GM12891 (cell line): Measurements from ENCODE around the gene GOLGA8K.
"Not testable (repeated sequence)": the region's sequence is repeated elsewhere in the genome, so short reads cannot be mapped to it uniquely, and the experiment has no call there.

ENCODE experiments used
- PAX5 ChIP-seq: IDR thresholded peaks from 2 replicates; pipeline ENCODE4 v1.6.1; 2011; ENCODE audit warnings: low read length, moderate library complexity, mild to moderate bottlenecking; ENCODE audit not compliant: insufficient read depth, severe bottlenecking
- POLR2A ChIP-seq: IDR thresholded peaks from 2 replicates; pipeline ENCODE4 v1.6.1; 2011; ENCODE audit warnings: low read depth, low read length, control low read depth
- POLR2AphosphoS5 ChIP-seq: IDR thresholded peaks from 2 replicates; pipeline ENCODE4 v1.6.1; 2011; ENCODE audit warnings: low read depth, low read length, control low read depth
- POU2F2 ChIP-seq: IDR thresholded peaks from 2 replicates; pipeline ENCODE4 v1.6.1; 2011; ENCODE audit warnings: low read depth, mild to moderate bottlenecking, control low read depth, low read length, moderate library complexity
- SPI1 ChIP-seq: IDR thresholded peaks from 2 replicates; pipeline ENCODE4 v1.6.1; 2011; ENCODE audit warnings: low read depth, low read length, control low read depth
- TAF1 ChIP-seq: IDR thresholded peaks from 2 replicates; pipeline ENCODE4 v1.6.1; 2011; ENCODE audit warnings: low read depth, low read length, control low read depth

DNA sequence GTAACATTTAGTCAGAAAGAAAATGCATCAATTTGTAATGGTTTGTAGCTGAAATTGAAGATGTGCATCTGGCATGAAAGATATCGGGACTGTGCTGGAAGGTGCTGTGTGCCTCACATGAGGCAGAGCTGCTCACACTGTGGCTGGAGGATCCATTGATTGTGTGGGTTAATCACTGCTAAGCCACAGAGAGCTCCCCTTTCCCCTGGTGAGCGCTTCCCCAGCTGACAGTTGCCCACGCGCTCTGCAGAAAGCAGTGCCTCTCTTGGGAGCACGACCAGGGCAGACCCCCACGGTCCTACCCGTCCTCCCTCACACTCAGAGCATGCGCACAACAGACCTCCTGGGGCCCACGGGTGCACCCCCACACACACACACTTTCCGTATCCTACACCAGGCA lies 37.1 kb downstream of the GOLGA8K start:
- not testable (repeated sequence) for TF ChIP-seq POLR2A, TAF1, POLR2AphosphoS5, SPI1, POU2F2, PAX5
